Fibroblast of lung (primary cell): Measurements from ENCODE around the gene PRR16. TPM values are rescaled to one million over a fixed set of nuclear protein-coding genes. Genes with fewer than 3 reads are reported as not detected.

Experiments used
- DNase-seq, 2 donors: peaks; one replicate each; pipeline versions ENCODE4 v3.0.0 to v3.0.0-alpha.2; 2010; ENCODE audit warnings: low read depth in 2 of 2
- H2AFZ ChIP-seq: 2 replicates; pipeline ENCODE4 v1.5.1; 2012; ENCODE audit warnings: low read length, control low read depth, inconsistent platforms
- H3K27ac ChIP-seq: 2 replicates; pipeline ENCODE4 v1.5.1; 2011; ENCODE audit warnings: low read length, control low read depth; ENCODE audit not compliant: insufficient read depth
- H3K27me3 ChIP-seq: 2 replicates; pipeline ENCODE4 v1.5.1; 2011; ENCODE audit warnings: mild to moderate bottlenecking, low read length; ENCODE audit not compliant: control insufficient read depth, insufficient read depth
- H3K36me3 ChIP-seq: 2 replicates; pipeline ENCODE4 v1.5.1; 2011; ENCODE audit warnings: low read length; ENCODE audit not compliant: control insufficient read depth, insufficient read depth
- H3K4me1 ChIP-seq: 2 replicates; pipeline ENCODE4 v1.5.1; 2011; ENCODE audit warnings: low read length; ENCODE audit not compliant: control insufficient read depth, insufficient read depth; ENCODE audit errors: extremely low read depth
- H3K4me2 ChIP-seq: 2 replicates; pipeline ENCODE4 v1.5.1; 2011; ENCODE audit warnings: low read length, control low read depth; ENCODE audit not compliant: insufficient read depth; ENCODE audit errors: extremely low read depth
- H3K4me3 ChIP-seq, 4 experiments: fragments of 200-600 bp in 1 of 4; sonication (generic) in 1 of 4; replicated peaks in 1 of 4; 2 replicates each; pipeline ENCODE4 v1.5.1; 2011 to 2016; ENCODE audit warnings: low read length in 4 of 4, low read depth in 3 of 4, mild to moderate bottlenecking in 3 of 4, control low read depth in 2 of 4, inconsistent platforms in 1 of 4, mixed read lengths in 1 of 4; ENCODE audit not compliant: insufficient read depth in 1 of 4; ENCODE audit errors: control extremely low read depth in 1 of 4
- H3K79me2 ChIP-seq: 2 replicates; pipeline ENCODE4 v1.5.1; 2012; ENCODE audit warnings: mild to moderate bottlenecking, low read length, inconsistent platforms; ENCODE audit not compliant: control insufficient read depth, insufficient read depth
- H3K9ac ChIP-seq: 2 replicates; pipeline ENCODE4 v1.5.1; 2011; ENCODE audit warnings: mild to moderate bottlenecking, low read length, control low read depth; ENCODE audit not compliant: insufficient read depth
- H3K9me3 ChIP-seq: 2 replicates; pipeline ENCODE4 v1.5.1; 2012; ENCODE audit warnings: low read depth, low read length; ENCODE audit not compliant: control insufficient read depth, insufficient read depth
- H4K20me1 ChIP-seq: 2 replicates; pipeline ENCODE4 v1.5.1; 2011; ENCODE audit warnings: low read length; ENCODE audit not compliant: control insufficient read depth, insufficient read depth; ENCODE audit errors: extremely low read depth
- EZH2 ChIP-seq: IDR thresholded peaks from 2 replicates; pipeline ENCODE4 v1.5.1; 2012; ENCODE audit warnings: low read length, control low read depth, mild to moderate bottlenecking; ENCODE audit errors: missing control alignments
- polyA plus RNA-seq, 2 donors: library from polyadenylated mRNA; depleted of rRNA in 1 of 2; stranded (reverse) in 1 of 2; unstranded in 1 of 2; fragments of >200 nt; gene quantifications; 2 replicates each; pipeline ENCODE4 v1.2.1, GENCODE V29; 2011 to 2012; ENCODE audit warnings: missing spikeins in 1 of 2
- total RNA-seq: library from RNA; depleted of rRNA; stranded (reverse); fragments of >200 nt; gene quantifications from 2 replicates; pipeline ENCODE4 v1.2.1, GENCODE V29; 2014
- TF ChIP-seq, protein P1 (sequence below), 2 donors: IDR thresholded peaks in 1 of 2; conservative IDR thresholded peaks in 1 of 2; 1 replicate in 1 of 2; 2 replicates in 1 of 2; pipeline ENCODE4 v1.5.1; 2011 to 2012; ENCODE audit warnings: low read length in 2 of 2, control low read depth in 1 of 2, inconsistent platforms in 1 of 2, low read depth in 1 of 2, mild to moderate bottlenecking in 1 of 2

PRR16 gene
- total and polyA plus RNA-seq, 2 donors (not counting 1 experiment from before 2014, with no cell fraction given) = 7.3 to 44.6 TPM

DNA sequence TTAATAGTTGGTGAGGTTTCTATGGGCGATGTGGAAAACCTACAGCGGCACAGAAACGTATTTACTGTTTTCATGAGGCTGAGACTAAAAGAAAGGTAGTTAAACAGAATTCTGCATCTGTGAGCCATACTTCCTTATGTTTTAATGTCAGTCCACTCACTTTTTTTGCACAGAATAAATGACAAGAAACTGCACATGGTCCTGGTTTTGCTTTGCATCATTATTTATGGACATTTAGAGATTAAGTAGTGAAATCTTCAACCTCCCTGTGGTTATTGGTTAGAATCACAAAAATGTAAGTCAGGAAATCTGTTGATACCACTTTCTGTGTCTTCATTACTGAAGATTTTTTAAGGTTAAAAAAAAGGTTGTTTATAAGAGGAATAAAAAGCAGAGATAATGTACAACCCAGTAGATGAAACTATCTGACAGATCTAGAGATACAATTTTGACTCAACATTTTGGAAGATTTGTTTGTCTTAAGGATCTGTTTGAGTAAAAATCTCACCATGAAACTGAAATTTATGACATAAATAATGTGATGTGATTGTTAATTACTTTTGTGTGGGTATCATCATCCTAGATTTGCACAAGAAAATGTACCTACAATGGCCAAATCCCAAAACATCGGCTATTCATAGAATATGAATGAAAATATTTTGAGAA is 2.4 kb downstream of the PRR16 start:
- peaks cover 5% of the 10 kb centered on the region for H3K4me1 ChIP-seq
- H3K27ac ChIP-seq = no peak overlapping the region
- H3K79me2 ChIP-seq = peaks cover 55% of the 10 kb centered on the region
- peak overlapping the region; percentile 71 for H2AFZ ChIP-seq
- peak overlapping the region; percentile 94 for H3K4me2 ChIP-seq
- no peaks in the 10 kb centered on the region for H3K27me3 ChIP-seq
- H3K4me3 ChIP-seq = peak overlapping the region; percentile 63 to 98 (median 90)
- DNase-seq = peak in 1 of 2 donors; percentile 30
- H4K20me1 ChIP-seq = no peaks in the 10 kb centered on the region
- TF ChIP-seq, protein P1, sequence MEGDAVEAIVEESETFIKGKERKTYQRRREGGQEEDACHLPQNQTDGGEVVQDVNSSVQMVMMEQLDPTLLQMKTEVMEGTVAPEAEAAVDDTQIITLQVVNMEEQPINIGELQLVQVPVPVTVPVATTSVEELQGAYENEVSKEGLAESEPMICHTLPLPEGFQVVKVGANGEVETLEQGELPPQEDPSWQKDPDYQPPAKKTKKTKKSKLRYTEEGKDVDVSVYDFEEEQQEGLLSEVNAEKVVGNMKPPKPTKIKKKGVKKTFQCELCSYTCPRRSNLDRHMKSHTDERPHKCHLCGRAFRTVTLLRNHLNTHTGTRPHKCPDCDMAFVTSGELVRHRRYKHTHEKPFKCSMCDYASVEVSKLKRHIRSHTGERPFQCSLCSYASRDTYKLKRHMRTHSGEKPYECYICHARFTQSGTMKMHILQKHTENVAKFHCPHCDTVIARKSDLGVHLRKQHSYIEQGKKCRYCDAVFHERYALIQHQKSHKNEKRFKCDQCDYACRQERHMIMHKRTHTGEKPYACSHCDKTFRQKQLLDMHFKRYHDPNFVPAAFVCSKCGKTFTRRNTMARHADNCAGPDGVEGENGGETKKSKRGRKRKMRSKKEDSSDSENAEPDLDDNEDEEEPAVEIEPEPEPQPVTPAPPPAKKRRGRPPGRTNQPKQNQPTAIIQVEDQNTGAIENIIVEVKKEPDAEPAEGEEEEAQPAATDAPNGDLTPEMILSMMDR (conservative IDR thresholded peaks at IDR 0.05 in 1 of 2, IDR thresholded peaks at IDR 0.05 in 1 of 2; ENCODE audit: low read depth in 1 of 2, low read length in 2 of 2) = no peak
- no peak for TF ChIP-seq EZH2
- H3K36me3 ChIP-seq = no peaks in the 10 kb centered on the region
- no peak overlapping the region for H3K9ac ChIP-seq
- H3K9me3 ChIP-seq = no peaks in the 10 kb centered on the region

DNA sequence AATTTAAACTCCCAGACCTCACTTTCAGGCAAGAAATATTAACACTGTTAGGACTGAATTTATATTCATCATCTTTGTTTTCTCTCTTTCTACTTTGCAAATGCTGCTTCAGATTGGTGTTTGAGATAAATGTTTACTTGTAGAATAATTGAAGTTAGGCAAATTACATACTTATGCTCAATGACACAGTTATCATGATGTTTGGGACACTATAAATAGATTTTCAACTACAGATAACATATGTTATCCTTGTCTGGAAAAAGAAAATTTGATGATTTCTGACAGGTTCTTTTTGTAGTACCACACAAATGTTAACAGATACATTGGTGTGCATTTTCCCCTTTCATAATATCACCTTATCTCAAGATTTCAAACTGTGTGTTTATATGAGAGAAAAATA is 7.9 kb downstream of the PRR16 start:
- Histone ChIP-seq H3K4me2 (no peak overlapping the region), H3K9me3 (no peaks in the 10 kb centered on the region), H3K9ac (no peak overlapping the region), H3K27ac (no peak overlapping the region), H3K36me3 (no peaks in the 10 kb centered on the region), H3K79me2 (peaks cover 57% of the 10 kb centered on the region), H3K4me3 (no peak overlapping the region), H3K4me1 (no peaks in the 10 kb centered on the region), H2AFZ (no peak overlapping the region), H4K20me1 (no peaks in the 10 kb centered on the region), H3K27me3 (no peaks in the 10 kb centered on the region)
- no peak for TF ChIP-seq EZH2
- TF ChIP-seq, protein P1 (conservative IDR thresholded peaks at IDR 0.05 in 1 of 2, IDR thresholded peaks at IDR 0.05 in 1 of 2; ENCODE audit: low read depth in 1 of 2, low read length in 2 of 2) = no peak
- no peak for DNase-seq

DNA sequence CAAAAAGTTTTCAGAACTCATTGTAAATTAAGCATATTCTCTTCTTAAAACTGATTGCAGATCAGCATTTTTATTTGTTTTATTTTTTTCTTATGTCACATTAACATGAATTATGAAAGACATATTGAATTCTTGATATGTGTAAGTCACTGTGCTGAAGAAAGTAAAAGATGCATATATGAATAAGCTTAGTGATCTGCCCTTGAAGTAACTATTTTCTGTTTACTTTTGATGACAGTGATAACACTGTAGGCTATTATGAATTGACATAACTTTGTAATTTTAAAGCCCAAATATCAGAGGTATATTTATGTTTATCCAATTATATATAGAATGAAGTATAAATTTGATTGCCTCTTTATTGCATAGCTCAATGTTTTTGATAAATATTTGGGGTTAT is 8.8 kb downstream of the PRR16 start:
- no peaks in the 10 kb centered on the region for H3K27me3 ChIP-seq
- no peak overlapping the region for H3K9ac ChIP-seq
- H2AFZ ChIP-seq = no peak overlapping the region
- DNase-seq = no peak
- H3K4me1 ChIP-seq = no peaks in the 10 kb centered on the region
- H3K9me3 ChIP-seq = no peaks in the 10 kb centered on the region
- H3K79me2 ChIP-seq = peaks cover 50% of the 10 kb centered on the region
- H3K27ac ChIP-seq = no peak overlapping the region
- H3K36me3 ChIP-seq = no peaks in the 10 kb centered on the region
- TF ChIP-seq, protein P1 (conservative IDR thresholded peaks at IDR 0.05 in 1 of 2, IDR thresholded peaks at IDR 0.05 in 1 of 2; ENCODE audit: low read depth in 1 of 2, low read length in 2 of 2) = no peak
- TF ChIP-seq EZH2 = no peak
- no peak overlapping the region for H3K4me3 ChIP-seq
- no peaks in the 10 kb centered on the region for H4K20me1 ChIP-seq
- no peak overlapping the region for H3K4me2 ChIP-seq
